ENCODE measurements around the gene TRMT44. TPM values are rescaled to one million over a fixed set of nuclear protein-coding genes. Genes with fewer than 3 reads are reported as not detected.

Gene TRMT44
- total RNA-seq, 1 experiment from 2014 or later: 25.8 TPM

DNA sequence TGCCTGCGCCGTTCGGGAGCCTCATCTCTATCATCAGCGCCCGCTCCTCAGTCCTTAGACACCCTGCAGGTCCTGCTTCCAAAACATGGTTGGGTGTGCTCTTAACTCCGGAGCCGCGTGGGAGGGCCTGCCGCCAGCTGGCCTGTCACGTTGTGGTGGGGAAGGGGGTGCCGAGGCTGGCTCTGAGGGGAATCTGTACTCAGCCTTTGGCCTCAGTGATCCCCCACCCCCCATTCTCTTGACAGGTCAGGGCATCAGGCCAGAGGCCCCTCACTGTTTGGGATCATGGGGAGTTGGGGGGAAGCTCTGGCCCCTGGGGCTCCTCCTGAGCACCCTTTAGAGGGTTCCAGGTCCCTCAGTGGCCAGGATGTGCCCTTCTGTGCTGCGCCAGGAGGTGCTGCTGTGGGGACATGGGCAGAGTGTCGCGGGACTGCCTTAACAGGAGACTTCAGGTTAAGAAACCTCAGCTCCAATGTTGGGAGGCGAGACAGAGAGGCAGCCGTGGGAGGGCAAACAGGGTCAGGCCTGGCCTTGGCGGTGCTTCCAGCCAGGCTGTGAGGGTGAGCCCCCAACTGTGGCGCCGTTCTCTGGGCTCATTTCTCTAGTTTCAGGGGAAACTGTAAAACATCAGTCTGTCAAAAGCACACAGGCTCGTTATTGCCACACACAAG lies 33.5 kb downstream of the TRMT44 start (continued):
- TF ChIP-seq, protein P1, sequence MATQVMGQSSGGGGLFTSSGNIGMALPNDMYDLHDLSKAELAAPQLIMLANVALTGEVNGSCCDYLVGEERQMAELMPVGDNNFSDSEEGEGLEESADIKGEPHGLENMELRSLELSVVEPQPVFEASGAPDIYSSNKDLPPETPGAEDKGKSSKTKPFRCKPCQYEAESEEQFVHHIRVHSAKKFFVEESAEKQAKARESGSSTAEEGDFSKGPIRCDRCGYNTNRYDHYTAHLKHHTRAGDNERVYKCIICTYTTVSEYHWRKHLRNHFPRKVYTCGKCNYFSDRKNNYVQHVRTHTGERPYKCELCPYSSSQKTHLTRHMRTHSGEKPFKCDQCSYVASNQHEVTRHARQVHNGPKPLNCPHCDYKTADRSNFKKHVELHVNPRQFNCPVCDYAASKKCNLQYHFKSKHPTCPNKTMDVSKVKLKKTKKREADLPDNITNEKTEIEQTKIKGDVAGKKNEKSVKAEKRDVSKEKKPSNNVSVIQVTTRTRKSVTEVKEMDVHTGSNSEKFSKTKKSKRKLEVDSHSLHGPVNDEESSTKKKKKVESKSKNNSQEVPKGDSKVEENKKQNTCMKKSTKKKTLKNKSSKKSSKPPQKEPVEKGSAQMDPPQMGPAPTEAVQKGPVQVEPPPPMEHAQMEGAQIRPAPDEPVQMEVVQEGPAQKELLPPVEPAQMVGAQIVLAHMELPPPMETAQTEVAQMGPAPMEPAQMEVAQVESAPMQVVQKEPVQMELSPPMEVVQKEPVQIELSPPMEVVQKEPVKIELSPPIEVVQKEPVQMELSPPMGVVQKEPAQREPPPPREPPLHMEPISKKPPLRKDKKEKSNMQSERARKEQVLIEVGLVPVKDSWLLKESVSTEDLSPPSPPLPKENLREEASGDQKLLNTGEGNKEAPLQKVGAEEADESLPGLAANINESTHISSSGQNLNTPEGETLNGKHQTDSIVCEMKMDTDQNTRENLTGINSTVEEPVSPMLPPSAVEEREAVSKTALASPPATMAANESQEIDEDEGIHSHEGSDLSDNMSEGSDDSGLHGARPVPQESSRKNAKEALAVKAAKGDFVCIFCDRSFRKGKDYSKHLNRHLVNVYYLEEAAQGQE (IDR thresholded peaks at IDR 0.05; ENCODE audit: low read depth): no peak
- TF ChIP-seq SP1 (IDR thresholded peaks at IDR 0.05; ENCODE audit: low read depth) (no peak), JUND (IDR thresholded peaks at IDR 0.05) (no peak)

DNA sequence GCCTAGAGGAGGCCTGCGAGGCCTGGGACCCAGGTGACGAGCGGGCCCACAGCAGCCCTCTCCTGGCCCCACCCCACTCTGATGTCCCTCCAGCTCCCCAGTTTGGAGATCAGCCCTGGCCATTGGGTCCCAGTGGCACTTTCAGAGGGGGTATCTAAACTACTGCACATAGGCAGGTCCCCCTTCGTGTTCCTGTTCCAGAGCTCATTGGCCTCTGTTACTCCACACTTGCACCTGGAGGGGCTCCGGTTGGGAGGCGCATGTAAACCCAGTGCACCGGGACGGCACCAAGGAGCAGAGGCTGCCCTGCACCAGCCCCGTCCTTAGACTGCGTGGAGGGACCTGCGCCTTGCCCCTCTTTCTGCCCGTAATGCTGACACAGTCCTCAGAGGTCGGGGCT lies 34.3 kb downstream of the TRMT44 start:
- intact Hi-C loops (cut with micrococcal nuclease): no loop called here
- H3K4me3 ChIP-seq (replicated peaks in 1 of 2; ENCODE audit: low read depth in 1 of 2, low read length in 2 of 2): no peak overlapping the region
- H3K27ac ChIP-seq (ENCODE audit: low read depth, low read length): no peak overlapping the region
- ATAC-seq (no peak), DNase-seq (ENCODE audit: low read depth, low spot score) (no peak)
- no peaks in the 10 kb centered on the region for H3K79me2 ChIP-seq (ENCODE audit: insufficient read depth, low read length)
- H3K4me2 ChIP-seq (ENCODE audit: low read length): no peak overlapping the region
- no peaks in the 10 kb centered on the region for H3K4me1 ChIP-seq (ENCODE audit: control insufficient read depth in 1 of 2, insufficient read depth in 2 of 2, low read length in 2 of 2)
- no peaks in the 10 kb centered on the region for H4K20me1 ChIP-seq (ENCODE audit: insufficient read depth)
- no peak overlapping the region for H3K9ac ChIP-seq (ENCODE audit: low read length)
- no peaks in the 10 kb centered on the region for H3K9me3 ChIP-seq (ENCODE audit: control insufficient read depth in 1 of 2, insufficient read depth in 1 of 2, low read depth in 1 of 2, low read length in 2 of 2)
- no peaks in the 10 kb centered on the region for H3K27me3 ChIP-seq (ENCODE audit: insufficient read depth, low read length)
- H3K9me2 ChIP-seq (ENCODE audit: insufficient read depth): no peaks in the 10 kb centered on the region
- POLR2A ChIA-PET: no interaction called here
- no peak for TF ChIP-seq EGR1 (IDR thresholded peaks at IDR 0.05; ENCODE audit: low read depth)
- TF ChIP-seq ELF1 (IDR thresholded peaks at IDR 0.05; ENCODE audit: borderline replicate concordance, low read depth): no peak
- no peak for TF ChIP-seq YY1 (IDR thresholded peaks at IDR 0.05; ENCODE audit: extremely low read depth, insufficient replicate concordance, low read depth, low read length)
- no peak for TF ChIP-seq TCF7L2 (IDR thresholded peaks at IDR 0.05; ENCODE audit: borderline replicate concordance, extremely low read depth, insufficient read depth, insufficient read length)
- TF ChIP-seq, protein P2, sequence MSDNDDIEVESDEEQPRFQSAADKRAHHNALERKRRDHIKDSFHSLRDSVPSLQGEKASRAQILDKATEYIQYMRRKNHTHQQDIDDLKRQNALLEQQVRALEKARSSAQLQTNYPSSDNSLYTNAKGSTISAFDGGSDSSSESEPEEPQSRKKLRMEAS (IDR thresholded peaks at IDR 0.05): no peak
- no peak for TF ChIP-seq ZNF274 (IDR thresholded peaks at IDR 0.05; ENCODE audit: low read depth, low read length)
- TF ChIP-seq CBX3 (IDR thresholded peaks at IDR 0.05; ENCODE audit: low read depth): no peak
- TF ChIP-seq ZFX (IDR thresholded peaks at IDR 0.05): no peak
- no peak for TF ChIP-seq SRF (IDR thresholded peaks at IDR 0.05; ENCODE audit: low read depth)
- no peak for TF ChIP-seq SP1 (IDR thresholded peaks at IDR 0.05; ENCODE audit: low read depth)
- TF ChIP-seq EZH2 (IDR thresholded peaks at IDR 0.05): no peak
- no peak for TF ChIP-seq EZH2phosphoT487 (IDR thresholded peaks at IDR 0.05; ENCODE audit: borderline replicate concordance)
- TF ChIP-seq JUND (IDR thresholded peaks at IDR 0.05): no peak
- no peak for TF ChIP-seq SIN3A (IDR thresholded peaks at IDR 0.05; ENCODE audit: low read depth)
- BruUV-seq (replicated peaks): no TSS peak
- peaks cover 0 to 8% of the 10 kb centered on the region in 2 experiments; a peak in 2 of 4 replicates for H3K36me3 ChIP-seq (ENCODE audit: control insufficient read depth in 1 of 2, insufficient read depth in 2 of 2, low read length in 2 of 2)
- CTCF ChIA-PET: interaction anchor here (1.2 kb wide), 1 partner anchor 72 kb away, joined by 4 read pairs; no protein-coding TSS in a partner anchor
- H2AFZ ChIP-seq (ENCODE audit: low read depth, low read length, poor library complexity, severe bottlenecking): no peak overlapping the region
- RAD21 ChIA-PET (ENCODE audit: low non-redundant PET in 1 of 2, low total read pairs in 2 of 2, uncharacterized antibody in 2 of 2, unreplicated experiment in 2 of 2): no interaction called here
